IPS-15b (cell line): Measurements from ENCODE around the gene DOLPP1.

ENCODE experiments used
- H3K27me3 ChIP-seq: one replicate; pipeline ENCODE4 v1.6.1; 2013; ENCODE audit warnings: low read length; ENCODE audit not compliant: control insufficient read depth, insufficient read depth
- H3K36me3 ChIP-seq: one replicate; pipeline ENCODE4 v1.6.1; 2013; ENCODE audit warnings: low read length; ENCODE audit not compliant: control insufficient read depth, insufficient read depth
- H3K4me1 ChIP-seq: one replicate; pipeline ENCODE4 v1.6.1; 2013; ENCODE audit warnings: mild to moderate bottlenecking, low read length; ENCODE audit not compliant: control insufficient read depth, insufficient read depth
- H3K4me3 ChIP-seq: one replicate; pipeline ENCODE4 v1.5.1; 2013; ENCODE audit warnings: low read depth, low read length
- H3K9ac ChIP-seq: one replicate; pipeline ENCODE4 v1.6.1; 2013; ENCODE audit warnings: low read depth, mild to moderate bottlenecking, low read length
- H3K9me3 ChIP-seq: one replicate; pipeline ENCODE4 v1.6.1; 2013; ENCODE audit warnings: mild to moderate bottlenecking, low read length; ENCODE audit not compliant: control insufficient read depth, insufficient read depth

Gene DOLPP1

DNA sequence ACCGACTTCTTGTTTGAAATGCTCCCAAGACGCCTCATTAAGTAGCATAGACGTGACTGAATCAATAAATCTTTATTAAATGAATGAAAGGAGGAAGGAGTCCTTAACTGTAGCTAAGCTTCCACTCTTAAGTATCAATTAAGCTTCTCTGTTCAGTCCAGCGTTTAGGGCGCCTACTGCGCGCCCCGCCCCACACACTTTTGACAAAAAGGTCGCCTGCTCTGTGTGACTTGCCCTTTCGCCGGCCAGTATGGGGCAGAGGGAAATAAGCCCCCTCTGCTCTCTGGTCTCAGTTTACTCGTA lies 662 bp upstream of the DOLPP1 start:
- Histone ChIP-seq H3K4me1 (peaks cover 4% of the 10 kb centered on the region), H3K4me3 (peak overlapping the region; percentile 89), H3K9me3 (no peaks in the 10 kb centered on the region), H3K9ac (peak overlapping the region; percentile 8), H3K27me3 (no peaks in the 10 kb centered on the region), H3K36me3 (peaks cover 11% of the 10 kb centered on the region)

DNA sequence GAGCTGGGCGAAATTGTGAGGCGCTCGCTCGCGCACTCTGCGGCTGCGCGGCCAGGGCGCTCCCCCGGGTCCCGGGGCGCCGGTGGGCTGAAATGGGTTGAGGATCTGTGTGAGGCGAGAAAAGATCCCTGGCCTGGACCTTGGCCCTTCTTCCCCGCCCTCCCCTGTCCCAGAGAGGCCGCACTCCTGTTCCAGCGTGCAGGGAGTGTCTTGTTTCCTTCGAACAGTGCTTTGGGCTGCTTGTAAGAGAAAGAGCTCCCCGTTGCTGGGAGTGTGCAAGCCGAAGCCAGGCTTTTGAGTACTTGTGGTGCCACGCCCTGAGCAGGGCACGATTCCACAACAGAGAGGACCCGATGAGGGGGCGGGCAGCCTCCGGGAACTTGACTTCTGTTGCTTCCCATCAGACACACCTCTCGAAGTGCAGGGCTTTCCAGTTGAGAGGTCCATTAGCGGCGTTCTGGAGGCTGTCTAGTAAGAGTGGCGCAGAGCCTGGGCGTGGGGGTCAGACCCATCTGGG lies 535 bp downstream of the DOLPP1 start:
- Histone ChIP-seq H3K4me3 (peak overlapping the region; percentile 94), H3K4me1 (peaks cover 4% of the 10 kb centered on the region), H3K9ac (peak overlapping the region; percentile 93), H3K9me3 (no peaks in the 10 kb centered on the region), H3K36me3 (peaks cover 22% of the 10 kb centered on the region), H3K27me3 (no peaks in the 10 kb centered on the region)

DNA sequence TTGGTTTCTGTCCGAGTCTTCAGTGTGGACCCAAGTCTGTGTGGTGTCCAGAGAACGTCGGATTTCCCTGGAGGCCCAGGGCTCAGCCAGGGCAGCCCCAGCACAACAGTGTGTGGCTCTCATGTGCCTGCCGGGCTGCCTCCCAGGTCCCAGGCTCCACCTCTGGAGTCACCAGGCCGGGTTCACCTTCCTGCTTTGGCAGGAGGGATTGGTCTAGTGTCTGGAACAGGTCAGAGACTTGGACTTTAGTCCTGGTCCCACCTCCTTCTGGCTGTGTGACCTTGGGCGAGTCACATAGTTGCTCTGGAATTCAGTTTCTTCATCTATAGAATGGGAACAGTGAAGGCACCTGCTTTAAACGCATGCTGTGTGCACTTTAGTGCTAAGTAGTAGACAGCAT lies 3.2 kb downstream of the DOLPP1 start:
- Histone ChIP-seq H3K27me3 (no peaks in the 10 kb centered on the region), H3K9me3 (no peaks in the 10 kb centered on the region), H3K4me1 (peaks cover 4% of the 10 kb centered on the region), H3K4me3 (no peak overlapping the region), H3K9ac (no peak overlapping the region), H3K36me3 (peaks cover 30% of the 10 kb centered on the region)

DNA sequence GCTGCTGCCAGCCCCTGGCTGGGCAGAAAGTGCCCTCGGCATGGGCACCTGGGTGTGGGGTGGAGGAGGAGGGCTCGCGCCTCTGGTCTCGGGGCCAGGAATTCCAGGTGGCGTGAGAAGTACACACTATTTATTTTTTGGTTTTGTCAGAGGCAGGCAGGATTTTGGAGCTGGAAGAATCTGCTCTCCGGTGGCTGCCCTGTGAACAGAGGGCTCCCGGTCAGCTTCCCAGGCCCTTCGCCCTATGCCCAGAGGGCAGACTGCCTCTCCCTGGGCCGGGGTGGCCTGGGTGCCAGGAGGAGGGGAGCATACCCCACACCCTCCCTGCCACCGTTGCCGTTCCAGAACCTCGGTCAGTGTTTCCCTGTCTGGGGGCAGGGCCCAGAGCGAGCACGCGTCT lies 8.3 kb downstream of the DOLPP1 start:
- H3K9me3 ChIP-seq, result no peaks in the 10 kb centered on the region
- H3K36me3 ChIP-seq, result peaks cover 40% of the 10 kb centered on the region
- no peak overlapping the region for H3K9ac ChIP-seq
- H3K4me3 ChIP-seq, result no peak overlapping the region
- H3K4me1 ChIP-seq, result no peaks in the 10 kb centered on the region
- no peaks in the 10 kb centered on the region for H3K27me3 ChIP-seq

DNA sequence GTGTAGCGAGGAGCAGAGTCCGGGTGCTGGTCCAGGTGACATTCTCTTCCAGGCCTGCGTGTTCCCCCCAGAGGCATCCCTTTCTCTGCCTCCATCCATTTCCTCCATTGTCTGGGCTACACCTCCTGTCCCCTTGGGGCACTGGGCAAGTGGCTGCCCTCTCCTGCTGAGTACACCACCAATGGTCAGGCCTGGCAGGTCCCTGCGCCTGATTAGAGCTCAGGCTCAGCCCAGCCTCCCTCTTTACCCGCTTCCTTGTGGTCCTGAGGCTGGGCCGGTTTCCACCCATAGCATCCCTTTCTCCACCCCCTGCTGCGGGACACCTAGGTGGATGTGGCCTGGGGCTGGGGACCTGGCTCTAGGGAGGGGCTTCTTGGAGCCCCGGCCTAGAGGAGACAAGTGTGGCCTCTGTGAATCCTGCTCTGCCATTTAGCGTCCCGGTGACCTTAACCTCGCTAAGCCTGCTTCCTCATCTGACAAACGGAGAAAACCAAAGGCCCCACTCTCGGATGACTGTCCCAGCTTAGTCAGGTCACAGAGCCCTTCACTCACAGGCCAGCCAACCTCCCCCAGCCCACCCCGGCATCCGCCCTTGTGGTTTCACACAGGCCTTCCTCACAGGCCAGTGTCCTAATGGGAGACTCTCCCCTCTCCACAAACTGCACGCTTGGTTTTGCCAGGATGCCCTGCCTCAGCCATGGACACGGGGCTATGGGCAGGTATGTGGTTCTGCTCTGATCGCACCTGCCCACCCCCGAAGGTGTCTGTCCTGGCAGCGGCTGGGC lies 12.9 kb downstream of the DOLPP1 start:
- no peak overlapping the region for H3K4me3 ChIP-seq
- no peak overlapping the region for H3K9ac ChIP-seq
- H3K27me3 ChIP-seq, result no peaks in the 10 kb centered on the region
- H3K4me1 ChIP-seq, result no peaks in the 10 kb centered on the region
- H3K9me3 ChIP-seq, result no peaks in the 10 kb centered on the region
- peaks cover 18% of the 10 kb centered on the region for H3K36me3 ChIP-seq

DNA sequence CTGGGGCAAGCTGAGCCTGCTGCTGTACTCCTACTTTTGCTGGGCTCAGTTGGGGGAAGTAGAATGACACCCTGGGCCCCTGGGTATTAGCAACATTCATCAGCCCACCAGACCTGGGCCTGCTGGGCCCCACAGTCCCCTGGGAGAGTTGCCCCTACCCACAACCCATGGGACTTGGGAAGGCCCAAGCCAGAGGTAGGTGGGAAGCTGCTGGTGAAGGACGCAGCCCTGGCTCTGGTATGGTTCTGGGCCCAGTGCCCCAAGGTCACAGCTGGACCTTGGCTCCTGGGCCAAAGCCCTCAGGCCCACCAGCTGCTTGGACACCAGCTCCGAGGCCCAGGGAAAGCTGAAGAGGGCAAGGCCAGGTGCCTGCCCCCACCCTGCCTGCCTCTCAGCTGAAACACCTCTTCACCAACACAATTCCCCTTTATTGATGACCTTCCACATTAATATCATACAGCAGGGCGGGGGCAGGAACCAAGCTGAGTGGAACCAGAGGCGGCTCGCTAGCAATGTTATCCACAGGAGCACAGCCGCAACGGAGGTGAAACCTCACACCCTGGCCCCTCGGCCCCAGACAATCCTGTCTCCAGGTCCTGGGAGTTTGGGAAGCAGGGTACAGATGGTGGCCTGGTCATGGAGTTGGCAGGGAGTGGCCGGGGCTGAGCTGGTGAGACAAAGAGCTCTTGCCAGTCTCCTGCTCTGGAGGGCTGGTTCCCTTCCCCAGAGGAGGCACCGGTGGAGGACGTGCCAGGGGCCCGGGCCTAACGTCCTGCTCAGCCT lies 13.7 kb downstream of the DOLPP1 start:
- Histone ChIP-seq H3K27me3 (no peaks in the 10 kb centered on the region), H3K4me1 (no peaks in the 10 kb centered on the region), H3K4me3 (no peak overlapping the region), H3K36me3 (peaks cover 11% of the 10 kb centered on the region), H3K9ac (no peak overlapping the region), H3K9me3 (no peaks in the 10 kb centered on the region)

DNA sequence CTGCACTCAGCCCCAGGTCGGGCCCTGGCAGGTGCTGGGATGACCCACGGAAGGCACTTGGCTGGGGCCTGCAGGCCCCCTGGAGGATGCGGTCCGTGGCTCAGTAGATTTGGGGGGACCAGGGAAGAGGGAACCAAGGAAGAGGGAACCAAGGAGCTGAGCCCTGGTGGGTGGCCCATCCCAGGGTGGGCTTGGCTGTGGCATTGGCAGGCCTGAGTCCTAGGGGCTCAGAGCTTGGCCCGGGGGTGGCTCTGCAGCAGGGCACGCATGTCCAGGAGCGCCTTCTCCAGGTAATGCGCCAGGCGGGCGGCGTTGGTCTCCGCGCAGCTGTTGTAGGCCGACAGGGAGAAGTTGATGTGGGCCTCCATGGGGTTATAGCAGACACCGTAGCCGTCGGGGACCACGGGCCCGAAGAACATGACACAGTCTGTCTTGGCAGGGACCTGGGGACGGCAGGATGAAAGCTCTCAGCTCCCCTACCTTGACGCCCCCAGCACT lies 14.3 kb downstream of the DOLPP1 start:
- no peak overlapping the region for H3K9ac ChIP-seq
- no peaks in the 10 kb centered on the region for H3K27me3 ChIP-seq
- no peaks in the 10 kb centered on the region for H3K4me1 ChIP-seq
- peaks cover 5% of the 10 kb centered on the region for H3K36me3 ChIP-seq
- no peaks in the 10 kb centered on the region for H3K9me3 ChIP-seq
- no peak overlapping the region for H3K4me3 ChIP-seq

DNA sequence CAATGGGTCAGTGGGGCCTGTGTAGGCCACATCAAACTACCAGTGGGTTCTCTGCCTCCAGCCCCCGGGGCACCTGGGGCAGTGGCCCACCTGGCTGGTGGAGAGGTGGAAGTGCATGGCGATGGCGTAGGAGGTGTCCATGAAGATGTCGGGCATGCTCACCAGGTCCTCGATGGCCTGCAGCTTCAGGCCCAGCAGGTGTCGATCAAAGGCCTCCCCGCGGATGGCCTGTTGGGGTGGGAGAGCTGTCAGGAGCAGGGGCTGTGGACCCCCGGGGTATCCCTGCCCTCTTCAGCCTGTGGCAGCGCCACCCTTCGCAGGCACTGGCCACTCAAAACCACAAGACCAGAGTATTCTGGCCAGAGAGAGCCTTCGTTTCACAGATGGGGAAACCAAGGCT lies 15.0 kb downstream of the DOLPP1 start:
- Histone ChIP-seq H3K9me3 (no peaks in the 10 kb centered on the region), H3K4me1 (no peaks in the 10 kb centered on the region), H3K4me3 (no peak overlapping the region), H3K27me3 (peaks cover under 1% of the 10 kb centered on the region), H3K9ac (no peak overlapping the region), H3K36me3 (no peaks in the 10 kb centered on the region)

DNA sequence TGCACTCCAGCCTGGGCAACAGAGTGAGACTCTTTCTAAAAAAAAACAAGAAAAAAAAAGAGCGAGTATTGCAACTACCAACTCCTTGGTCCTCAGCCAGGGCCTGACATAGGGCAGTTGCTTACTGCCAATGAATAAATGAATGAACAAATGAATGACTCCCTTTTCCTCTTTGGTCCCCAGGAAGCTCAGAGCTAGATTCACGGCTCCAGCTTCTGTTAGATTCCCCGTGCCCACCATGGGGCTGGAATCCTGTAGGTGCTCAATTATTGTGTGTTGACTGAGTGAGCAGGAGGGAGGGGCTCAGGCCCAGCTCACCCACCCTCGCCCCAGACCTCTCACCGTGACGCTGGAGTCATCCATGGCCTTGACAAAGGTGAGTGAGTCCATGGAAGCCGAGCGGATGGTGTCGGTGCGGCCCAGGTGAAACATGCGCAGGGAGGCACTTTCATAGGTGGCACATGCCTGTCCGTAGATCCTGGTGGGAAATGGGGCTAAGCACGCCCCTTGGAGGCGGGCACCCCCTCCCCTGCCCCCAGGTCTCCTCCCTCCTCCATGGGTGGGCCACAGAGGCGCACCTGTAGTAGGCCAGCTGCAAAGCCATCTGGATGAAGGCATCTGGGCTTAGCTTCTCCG lies 16.9 kb downstream of the DOLPP1 start:
- Histone ChIP-seq H3K4me1 (peaks cover 2% of the 10 kb centered on the region), H3K9me3 (no peaks in the 10 kb centered on the region), H3K36me3 (no peaks in the 10 kb centered on the region), H3K9ac (no peak overlapping the region), H3K4me3 (no peak overlapping the region), H3K27me3 (peaks cover 2% of the 10 kb centered on the region)

DNA sequence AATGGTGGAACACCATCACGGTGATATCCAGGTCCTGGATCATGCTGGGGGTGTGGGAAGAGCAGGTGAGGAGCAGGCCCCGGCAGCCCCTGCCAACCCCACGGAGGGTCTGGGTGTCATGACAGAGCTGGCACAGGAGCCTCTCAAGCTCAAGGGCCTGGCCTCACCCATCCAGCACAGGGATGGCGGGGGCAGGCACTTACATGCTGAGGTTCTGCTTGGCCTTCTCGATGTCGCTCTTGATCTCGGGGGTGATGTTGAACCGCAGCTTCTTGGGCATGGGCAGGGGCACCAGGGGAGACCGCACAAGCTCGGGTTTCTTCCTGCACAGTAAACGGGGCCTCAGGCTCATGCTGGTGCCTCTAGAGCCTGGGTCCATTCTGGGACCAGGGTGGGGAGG lies 17.4 kb downstream of the DOLPP1 start:
- no peaks in the 10 kb centered on the region for H3K9me3 ChIP-seq
- H3K9ac ChIP-seq, result no peak overlapping the region
- no peak overlapping the region for H3K4me3 ChIP-seq
- peaks cover 2% of the 10 kb centered on the region for H3K27me3 ChIP-seq
- H3K4me1 ChIP-seq, result peaks cover 3% of the 10 kb centered on the region
- H3K36me3 ChIP-seq, result no peaks in the 10 kb centered on the region

DNA sequence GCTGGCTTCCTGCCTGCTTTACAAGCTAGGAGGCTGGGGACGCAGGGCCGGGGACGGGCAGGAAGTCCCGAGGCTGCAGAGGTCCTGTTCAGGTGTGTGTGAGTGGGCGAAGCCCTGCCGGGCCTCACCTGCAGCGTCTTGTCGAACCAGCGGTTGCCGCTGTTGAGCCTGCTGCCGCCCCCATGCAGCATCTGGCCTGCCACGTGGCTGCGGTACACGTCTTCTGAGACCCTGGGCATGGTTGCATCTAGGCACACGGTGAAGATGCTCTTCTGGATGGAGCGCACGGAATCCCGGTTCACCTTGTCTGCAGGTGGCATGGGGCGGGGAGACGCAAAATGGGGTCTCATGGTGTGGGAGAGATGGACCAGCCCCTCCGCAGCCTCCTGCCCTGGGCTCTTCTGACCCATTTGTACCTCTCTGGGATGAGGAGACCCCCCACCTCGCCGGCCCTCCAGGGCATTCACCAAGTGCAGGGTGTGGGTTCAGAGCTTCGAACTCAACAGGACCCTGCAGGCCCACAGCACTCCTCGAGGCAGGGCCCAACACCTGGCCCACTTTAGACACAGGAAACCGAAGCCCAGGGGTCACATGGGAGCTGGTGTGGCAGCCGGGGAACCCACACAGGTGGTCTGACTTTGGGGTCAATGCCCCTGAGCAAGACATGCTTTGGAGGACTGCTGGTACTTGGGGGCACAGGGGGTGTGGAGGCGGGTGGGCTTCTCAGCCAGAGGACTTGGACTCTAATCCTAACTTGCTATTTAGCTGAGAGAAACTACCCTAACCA lies 19.7 kb downstream of the DOLPP1 start:
- Histone ChIP-seq H3K4me3 (no peak overlapping the region), H3K9ac (no peak overlapping the region), H3K9me3 (no peaks in the 10 kb centered on the region), H3K27me3 (peaks cover 2% of the 10 kb centered on the region), H3K4me1 (peaks cover 3% of the 10 kb centered on the region), H3K36me3 (no peaks in the 10 kb centered on the region)
